GM18519 (cell line): ENCODE results near the gene PLSCR3.

ENCODE experiments used
- ATAC-seq: cut with Tn5 transposase; IDR thresholded peaks from one replicate; pipeline ENCODE4 v1.9.1; 2021; ENCODE audit warnings: mild to moderate bottlenecking, moderate library complexity; ENCODE audit not compliant: unreplicated experiment, low FRiP score

PLSCR3 gene

DNA sequence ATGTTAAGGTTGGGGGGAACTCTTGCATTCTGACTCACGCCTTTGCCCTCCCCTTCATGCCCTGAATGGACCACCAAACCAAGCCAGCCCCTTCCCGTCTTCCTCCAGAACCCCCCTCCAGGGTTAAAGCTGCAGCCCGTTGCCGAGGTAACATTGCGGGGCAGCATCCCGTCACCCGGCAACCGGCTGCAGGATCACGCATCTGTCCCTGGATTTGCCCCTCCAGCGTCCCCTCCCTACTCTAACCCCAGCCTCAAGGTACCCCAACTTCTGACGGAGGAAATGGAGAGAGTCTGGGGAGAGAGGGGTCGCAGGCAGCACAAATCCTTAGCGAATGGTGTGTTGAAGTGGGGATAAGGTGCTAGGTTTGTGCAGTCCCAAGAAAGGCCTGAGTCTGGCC is 12.8 kb upstream of the PLSCR3 start:
- ATAC-seq, result no peak

DNA sequence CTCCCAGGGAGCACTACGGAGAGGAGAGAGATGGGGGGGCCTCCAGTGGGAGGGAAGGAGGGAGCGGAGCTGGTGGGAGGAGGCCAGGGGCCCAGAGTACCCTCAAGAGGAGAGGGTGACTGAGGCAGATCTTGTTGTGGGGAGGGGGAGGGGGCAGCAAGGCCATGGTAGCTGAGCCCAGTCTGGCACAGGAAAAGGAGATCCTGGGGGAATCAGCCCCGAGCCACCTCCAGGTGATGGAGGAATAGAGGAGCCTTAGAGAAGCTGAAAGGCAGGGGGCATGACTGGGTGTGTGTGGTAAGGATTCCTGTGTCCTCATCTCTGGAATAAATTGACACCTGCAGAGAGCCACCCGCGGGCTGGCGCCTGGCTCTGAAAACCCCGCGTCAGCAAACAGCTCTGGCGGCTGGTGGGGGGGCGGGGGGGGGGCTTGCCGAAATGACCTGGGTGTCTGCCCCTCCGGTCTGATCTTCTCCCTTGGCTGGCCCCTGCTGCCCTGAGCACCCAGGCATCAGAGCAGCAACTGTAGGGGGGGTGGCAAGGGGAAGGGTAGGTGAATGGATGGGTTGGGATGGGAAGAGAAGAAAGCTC is 12.0 kb upstream of the PLSCR3 start:
- ATAC-seq, result no peak

DNA sequence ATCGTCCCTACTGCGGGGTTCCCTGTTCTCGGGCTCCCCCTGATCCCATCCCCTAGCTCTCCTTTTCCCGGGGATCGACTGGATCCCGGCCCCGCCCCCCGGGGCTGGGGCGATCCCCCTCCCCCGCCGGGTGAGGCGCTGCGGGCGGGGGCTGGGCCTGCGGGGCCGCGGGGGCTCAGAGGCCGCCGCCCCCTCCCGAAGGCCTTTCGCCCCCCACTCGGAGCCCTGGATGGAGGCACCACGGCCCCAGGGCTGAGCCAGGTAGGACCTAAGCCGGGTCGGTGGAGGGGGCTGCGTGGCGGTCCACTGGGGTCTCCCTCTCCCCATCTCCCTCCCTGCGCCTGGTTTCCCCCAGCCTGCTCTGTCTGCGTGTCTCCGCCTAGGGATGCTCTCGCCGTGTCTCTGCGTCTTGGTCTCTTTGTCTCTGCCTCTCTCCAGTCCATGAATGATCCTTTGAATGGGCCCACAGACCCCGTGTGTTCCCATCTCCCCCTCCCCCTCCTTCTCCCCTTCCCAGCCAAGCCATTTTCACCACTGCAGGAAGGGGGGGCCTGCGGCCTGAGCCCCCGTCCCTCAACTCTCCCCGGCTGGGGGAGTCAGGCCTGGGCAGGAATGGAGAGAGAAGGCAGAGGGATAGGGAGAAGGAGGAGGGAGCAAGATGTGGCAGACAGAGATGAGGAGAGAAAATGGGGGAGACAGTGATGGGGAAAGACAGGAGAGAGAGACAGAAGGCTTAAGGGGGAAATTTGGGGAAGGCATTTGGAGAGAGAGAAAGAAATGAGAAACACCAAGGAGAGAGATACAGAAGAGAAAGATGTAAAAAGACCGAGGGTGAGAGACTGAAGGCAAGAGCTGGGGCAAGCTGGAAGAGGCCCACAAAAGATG is 11.3 kb upstream of the PLSCR3 start:
- ATAC-seq, result no peak

DNA sequence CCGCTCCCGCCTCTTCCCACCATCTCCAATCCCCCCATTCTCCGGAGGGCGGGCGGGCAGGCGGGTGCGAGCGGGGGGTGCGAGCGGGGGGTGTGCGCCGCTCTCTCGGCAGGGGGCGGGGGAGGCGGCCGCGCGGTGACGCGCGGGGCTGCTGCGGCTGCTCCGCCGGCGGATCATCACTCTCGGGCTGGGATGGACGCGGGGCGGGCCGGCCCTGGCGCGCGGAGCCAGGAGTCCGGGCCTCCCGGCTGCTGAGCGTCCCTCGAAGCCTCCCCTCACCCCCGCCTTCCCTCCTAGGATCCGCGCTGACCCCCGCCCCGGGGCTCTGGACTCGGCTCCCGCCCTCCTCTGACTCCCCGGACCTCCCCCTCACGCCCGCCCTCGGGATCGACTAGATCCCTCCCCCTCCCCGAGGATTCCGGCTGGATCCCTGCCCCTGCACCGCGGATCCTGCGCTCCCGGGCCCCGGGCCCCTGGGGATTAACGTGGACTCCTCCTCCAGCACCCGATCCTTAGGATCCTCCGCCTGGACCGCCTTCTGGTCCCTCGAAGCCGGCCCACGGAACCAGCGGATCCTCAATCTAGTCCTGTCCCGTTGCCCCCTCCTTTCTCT is 10.5 kb upstream of the PLSCR3 start:
- ATAC-seq, result no peak

DNA sequence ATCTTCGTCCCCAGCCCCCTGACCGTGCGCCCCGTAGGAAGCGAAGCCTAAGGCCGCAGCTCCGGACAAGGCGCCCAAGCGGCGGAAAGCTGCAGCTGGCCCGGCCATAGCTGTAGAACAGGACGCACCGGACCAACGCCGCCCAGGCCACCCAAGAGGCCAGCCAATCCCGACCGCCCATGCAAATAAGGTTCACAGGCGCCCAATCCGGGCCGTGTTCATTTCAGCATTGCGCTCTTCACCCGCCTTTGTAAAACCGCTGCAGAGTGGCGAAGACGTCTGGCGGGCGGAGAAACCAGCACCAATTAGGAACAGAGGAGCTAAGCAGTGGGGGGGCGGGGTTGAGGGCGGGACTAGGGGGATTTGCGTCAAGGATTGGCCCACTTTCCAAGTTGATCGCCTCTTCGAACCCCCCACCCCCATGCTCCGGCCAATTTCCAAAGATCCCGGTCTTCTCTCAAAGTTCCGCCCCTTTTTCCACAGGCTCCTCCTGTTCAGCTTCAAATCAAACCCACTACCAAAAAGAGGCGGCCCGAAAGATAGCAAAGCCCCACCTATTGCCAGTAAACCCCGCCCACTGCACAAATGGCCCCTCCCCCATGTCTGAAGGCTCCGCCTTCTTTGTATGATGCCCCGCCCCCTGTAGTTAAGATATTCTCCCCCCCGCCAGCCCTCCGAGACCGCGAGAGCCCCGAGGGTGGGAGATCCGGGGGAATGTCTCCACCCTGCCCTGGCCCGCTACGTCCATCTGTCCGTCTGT is 9.8 kb upstream of the PLSCR3 start, which contains the start of gene TMEM256:
TSS of gene TMEM256 (minus strand) at position 121 of the 760 bp plus-strand sequence. CDS start at position 108, 13 bp downstream.
- peak; percentile 67 for ATAC-seq

DNA sequence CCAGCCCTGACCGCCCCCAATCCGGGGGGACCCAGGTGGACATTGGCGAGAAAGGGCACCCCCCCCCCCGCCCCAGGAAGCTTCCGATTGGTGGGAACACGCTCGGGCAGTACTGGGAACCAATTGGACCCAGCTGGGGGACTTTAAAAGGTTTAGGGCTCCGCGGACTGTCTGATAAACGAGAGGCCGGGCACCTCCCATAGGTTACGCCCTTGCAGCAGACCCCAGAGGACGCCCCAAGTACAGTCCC is 9.3 kb upstream of the PLSCR3 start:
- ATAC-seq, result no peak

DNA sequence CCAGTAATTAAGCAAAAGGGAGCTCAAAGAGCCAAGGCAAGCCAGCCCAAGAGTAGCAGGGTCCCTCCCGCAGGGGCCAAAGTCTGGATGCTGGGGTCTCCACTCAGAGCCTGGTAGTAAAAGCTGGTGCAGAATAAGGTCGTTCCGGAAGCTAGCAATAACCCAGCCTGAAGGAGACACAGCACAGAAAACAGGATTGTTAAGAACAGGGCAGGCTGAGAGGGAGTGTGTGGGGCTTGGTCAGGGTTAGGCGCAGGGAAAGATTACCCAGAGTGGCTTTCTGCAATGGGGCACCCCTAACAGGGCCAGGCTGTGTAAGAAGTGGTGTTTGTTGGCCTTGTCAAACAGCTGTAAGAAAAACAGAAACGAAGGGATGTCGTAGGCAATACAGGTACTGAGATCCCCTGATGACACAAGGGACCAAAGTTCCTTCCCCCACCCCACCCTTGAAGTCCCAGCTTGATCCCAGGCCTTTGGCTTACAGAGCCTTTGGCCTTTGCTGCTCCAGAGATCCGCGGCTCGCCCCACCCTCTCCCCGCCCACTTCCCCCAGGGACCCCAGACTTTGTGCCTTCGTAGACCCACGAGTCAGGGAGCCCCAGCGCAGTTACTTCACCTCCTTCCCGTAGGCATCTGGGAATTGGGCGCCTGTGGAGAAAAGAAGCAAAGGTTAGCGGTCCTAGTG is 8.9 kb upstream of the PLSCR3 start:
- no peak for ATAC-seq

DNA sequence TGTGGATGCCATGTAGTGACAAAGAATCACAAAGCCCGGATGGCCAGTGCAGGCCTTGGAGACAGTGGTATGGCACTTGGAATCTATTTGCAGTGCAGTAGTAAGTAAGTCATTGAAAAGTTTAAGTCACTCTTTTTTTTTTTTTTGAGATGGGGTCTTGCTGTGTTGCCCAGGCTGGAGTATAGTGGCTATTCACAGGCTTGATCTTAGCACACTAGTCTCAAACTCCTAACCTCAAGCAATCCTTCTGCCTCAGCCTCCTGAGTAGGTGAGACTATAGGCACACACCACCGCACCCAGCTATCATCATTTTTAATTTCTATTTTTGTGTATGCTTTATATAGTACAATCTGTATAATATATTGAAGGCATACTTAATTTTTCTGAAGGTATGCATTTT is 4.3 kb upstream of the PLSCR3 start:
- no peak for ATAC-seq

DNA sequence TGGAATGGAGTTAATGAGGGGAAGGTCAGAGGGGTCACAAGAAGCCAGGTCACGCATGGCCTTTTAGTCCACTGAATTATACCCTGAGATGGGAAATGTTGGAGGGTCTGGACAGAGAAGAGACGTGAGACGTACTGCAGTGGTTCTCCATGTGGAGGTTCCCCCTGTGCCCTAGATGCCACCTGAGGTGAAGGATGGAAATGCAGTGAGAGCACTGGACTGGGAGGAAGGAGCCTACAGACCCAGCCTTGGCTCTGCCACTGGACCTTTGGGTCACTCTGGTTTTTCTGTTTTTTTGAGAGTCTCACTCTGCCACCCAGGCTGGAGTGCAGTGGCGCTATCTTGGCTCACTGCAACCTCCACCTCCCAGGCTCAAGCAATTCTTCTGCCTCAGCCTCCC is 1.8 kb upstream of the PLSCR3 start:
- ATAC-seq, result no peak

DNA sequence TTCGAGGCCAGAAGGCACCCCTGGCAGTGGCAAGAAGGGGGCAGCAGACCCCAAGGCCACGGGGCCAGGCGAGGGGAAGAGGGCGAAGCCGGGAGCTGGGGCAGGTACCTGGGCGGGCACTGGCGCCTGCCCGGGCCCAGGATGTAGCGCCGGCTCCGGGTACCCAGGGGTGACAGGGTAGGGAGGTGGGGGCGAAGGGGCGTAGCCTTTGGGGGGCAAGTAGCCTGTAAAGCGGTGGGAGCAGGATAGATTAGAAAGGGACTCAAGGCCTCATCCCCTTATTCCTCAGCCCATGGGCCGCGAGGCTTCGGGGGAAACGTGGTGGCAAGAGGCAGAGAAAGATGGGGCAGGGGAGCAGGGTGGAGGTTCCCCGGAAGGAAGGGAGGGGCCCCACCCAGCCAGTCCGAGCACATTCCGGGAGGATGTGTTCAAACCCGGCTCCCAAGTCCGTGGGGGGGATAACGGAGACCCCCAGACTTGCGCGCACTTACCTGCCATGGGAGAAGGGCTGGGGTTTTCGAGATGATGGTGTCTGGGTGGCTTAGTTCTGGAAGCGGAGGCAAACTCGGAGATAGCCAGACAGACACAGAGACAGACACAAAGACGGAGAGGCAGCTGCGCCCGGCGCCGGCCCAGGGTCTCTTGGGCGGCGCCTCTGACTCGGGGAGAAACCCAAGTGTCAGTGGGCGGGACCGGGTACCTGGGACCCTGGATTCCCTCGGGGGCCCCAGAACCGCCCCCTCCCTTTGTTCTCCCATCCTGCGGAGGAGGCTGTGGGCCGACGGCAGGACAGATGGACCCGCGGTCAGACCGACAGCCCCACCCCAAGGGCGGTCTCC is 493 bp downstream of the PLSCR3 start:
- ATAC-seq, result peak; percentile 11

DNA sequence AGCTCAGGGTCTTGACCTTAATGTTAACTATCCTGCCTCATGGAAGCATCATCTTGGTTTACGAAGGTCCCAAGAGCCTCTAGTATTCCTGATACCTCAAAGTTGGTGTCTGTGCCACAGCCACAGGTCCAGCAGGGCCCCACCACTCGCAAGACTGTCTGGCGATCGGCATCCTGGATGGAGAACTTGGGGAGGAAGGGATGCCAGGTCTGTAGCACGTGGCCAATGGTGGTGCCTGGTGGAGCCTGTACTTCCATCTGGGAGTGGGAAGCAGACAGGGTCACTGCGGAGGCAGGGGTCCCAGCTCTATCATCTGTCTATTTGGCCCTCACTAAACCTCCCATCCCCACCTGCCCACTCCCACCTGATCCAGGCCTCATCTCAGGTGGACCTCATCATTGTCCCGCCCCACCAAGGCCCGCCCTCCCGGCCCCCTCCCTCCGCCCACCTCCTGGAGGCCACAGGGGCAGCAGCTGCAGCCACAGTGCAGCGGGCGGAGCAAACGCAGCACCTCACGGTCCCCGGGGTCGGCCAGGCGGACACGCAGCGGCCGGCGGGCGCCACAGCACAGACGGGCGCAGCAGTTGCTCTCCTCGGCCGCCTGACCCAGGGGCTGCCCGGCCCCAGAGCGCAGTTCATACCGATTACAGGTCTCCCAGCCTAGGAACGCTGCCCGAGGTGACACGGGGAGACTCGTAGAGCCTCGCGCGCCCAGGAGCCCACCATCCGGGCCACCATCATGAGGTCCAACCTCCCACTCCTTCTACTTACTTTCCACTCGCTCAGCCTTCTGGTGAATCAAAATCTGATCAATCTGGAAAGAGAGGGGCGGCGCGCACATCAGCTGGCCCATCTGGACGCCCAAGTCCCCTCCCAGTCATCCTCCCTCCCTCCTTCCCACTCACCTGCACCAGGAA is 1.4 kb downstream of the PLSCR3 start:
- no peak for ATAC-seq

DNA sequence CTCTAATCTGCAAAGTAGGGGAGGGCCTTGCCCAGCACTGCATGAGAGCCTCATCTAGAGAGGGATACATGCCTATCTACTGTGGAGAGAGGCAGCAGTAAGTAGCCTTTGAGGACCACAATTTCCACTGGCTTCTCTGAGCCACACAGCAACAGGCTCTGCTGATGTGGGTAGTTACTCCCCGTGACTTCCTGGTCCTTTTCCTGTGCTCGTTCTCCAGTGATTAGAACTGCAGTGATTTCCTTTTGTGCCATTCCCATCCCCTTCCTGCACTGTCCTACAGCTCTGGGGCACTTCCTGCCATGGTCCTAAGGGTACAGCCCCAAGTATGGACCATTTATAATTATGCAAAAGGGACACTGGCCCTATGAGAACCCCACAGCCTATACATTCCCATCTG is 3.0 kb downstream of the PLSCR3 start:
- no peak for ATAC-seq

DNA sequence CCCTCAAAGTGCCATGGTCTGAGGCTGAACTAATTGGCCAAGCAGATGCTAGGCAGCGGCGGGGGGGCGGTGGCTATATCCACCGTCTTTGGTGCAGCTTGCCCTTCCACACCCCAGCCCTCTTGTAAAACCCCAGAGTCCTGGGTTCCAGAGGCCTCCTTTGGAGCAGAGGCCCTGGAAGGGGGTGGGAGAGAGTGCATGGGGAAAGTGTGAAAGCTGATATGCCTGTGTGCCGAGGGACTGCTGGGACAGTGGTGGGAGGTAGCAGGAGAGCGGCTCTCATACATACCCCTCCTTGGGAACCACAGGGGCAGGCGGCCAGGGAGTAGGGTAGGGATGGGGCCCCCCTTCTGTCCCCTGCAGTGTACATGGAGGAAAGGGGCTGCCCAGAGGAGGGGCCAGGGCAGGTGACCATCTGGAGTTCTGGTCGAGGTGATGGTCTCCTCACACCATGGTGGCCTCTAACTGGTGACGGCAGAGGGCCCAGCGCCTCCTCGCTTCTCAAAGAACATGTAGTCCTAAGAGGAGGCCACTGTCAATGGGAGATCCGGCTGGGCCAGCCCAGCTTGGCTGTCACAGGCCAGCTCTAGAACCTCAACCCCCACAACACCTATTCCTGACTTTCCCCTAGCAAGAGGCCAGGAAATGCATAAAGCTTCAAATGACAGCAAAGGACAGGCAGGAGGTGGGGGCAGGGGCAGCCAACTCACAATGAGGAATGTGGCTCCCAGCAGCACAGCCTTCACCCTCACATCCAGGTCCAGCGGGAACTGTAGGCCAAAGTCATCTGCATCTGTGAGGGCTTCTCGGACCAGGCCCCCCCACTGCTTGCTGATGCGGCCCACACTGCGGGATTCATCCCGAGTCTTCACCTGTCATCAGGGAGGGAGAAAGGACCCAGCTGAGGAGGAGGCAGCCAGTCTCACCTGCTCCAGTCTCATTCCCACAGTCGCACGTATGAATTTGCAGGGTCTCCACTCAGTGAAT is 4.1 kb downstream of the PLSCR3 start:
- no peak for ATAC-seq

DNA sequence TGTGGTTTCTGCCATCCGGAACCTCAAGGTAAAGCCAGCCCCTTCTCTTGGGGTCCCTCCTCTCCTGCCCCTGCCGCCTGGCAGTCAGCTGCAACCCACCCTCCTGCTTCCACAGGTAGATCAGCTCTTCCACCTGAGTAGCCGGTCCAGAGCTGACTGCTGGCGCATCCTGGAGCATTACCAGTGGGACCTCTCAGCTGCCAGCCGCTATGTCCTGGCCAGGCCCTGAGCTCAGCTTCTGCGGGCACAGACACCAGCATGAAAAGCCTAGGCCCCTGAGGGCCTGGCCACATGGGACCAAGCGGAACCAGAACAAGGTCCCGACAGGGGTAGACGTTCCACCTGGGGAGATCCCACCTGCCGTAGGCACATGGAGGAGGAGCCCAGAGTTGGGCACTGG is 5.5 kb downstream of the PLSCR3 start:
- ATAC-seq, result no peak

DNA sequence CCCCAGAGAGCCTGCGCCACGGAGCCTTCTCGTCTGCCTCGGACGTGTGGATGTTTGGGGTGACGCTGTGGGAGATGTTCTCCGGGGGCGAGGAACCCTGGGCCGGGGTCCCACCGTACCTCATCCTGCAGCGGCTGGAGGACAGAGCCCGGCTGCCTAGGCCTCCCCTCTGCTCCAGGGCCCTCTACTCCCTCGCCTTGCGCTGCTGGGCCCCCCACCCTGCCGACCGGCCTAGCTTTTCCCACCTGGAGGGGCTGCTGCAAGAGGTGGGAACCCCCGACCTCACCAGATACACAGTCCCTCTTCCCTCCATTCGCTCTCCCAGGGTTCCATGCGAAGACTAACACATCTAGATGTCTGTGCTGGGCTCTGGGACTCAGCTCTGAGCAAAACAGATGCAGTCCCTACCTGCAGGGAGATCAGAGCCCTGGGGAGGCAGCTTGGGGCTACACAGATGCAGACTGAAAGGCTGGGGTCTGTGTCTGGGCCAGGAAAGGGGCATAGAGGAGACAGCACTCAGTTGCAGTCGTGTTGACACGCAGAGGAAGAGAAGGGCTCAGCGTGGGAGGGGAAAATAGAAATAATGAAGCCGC is 9.7 kb downstream of the PLSCR3 start:
- no peak for ATAC-seq

DNA sequence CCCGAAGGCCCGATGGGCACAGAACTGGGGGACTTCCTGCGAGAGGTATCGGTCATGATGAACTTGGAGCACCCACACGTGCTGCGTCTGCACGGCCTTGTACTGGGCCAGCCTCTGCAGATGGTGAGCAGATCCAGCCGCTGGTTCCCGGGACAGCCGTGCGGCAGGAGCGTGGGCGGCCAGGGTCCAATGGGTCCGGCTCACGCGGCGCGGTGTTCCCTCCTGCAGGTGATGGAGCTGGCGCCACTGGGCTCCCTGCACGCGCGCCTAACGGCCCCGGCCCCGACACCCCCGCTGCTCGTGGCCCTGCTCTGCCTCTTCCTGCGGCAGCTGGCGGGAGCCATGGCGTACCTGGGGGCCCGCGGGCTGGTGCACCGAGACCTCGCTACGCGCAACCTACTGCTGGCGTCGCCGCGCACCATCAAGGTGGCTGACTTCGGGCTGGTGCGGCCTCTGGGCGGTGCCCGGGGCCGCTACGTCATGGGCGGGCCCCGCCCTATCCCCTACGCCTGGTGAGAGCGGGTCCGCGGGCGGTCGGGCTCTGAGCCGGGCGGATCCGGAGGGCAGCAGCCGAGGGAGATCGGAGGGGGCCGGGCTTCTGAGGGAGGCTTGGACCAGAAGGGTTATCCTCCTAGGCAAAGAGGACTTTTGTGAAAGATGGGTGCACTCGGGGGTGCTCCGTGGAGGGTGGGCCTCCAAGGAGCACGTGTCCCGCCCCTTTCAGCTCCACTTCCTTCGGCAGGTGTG is 10.4 kb downstream of the PLSCR3 start:
- ATAC-seq, result peak; percentile 50

DNA sequence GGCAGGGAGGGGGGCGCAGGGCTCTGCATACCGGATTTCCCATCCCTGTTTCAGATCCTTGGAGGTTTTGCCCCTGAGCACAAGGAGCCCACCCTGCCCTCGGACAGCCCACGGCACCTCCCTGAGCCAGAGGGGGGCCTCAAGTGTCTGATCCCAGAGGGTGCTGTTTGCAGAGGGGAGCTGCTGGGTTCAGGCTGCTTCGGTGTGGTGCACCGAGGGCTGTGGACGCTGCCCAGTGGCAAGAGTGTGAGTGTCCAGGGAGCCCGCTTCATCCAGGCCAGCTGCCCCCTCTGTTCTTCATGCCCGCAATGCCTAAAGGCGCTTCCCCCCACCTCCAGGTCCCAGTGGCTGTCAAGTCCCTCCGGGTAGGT is 11.0 kb downstream of the PLSCR3 start:
- ATAC-seq, result no peak
